CD8-positive, alpha-beta memory T cell (primary cell): ENCODE measurements around the gene SOSTDC1. TPM values are rescaled to one million over a fixed set of nuclear protein-coding genes. Genes with fewer than 3 reads are reported as not detected.
A peak's percentile ranks its signal among the peaks of the same experiment; 100 is the strongest.

Experiments
- CTCF ChIA-PET: fragments of 350-600 bp; sonication (Branson Sonifier 250); formaldehyde crosslinking; loops from one replicate; lab custom pipeline; 2021; ENCODE audit warnings: antibody characterized with exemption; lab: Charles Lee
- POLR2A ChIA-PET: fragments of 350-600 bp; sonication (Branson Sonifier 250); formaldehyde crosslinking; loops from one replicate; lab custom pipeline; 2021; ENCODE audit warnings: antibody characterized with exemption; lab: Charles Lee
- DNase-seq, 5 donors: peaks; one replicate each; pipeline versions ENCODE4 v3.0.0 to v3.0.0-alpha.2; 2020 to 2022; ENCODE audit warnings: mixed read lengths in 1 of 5
- H3K27ac ChIP-seq: one replicate; pipeline ENCODE4 v1.7.0; 2013; ENCODE audit warnings: low read depth, mild to moderate bottlenecking, low read length, moderate library complexity
- H3K27me3 ChIP-seq: 2 replicates; pipeline ENCODE4 v1.7.0; 2013; ENCODE audit warnings: low read length, mild to moderate bottlenecking; ENCODE audit not compliant: insufficient read depth, poor library complexity, severe bottlenecking
- H3K36me3 ChIP-seq: 2 replicates; pipeline ENCODE4 v1.7.0; 2013; ENCODE audit warnings: mild to moderate bottlenecking, low read length, moderate library complexity; ENCODE audit not compliant: insufficient read depth
- H3K4me1 ChIP-seq: 2 replicates; pipeline ENCODE4 v1.7.0; 2013; ENCODE audit warnings: mild to moderate bottlenecking, low read length, moderate library complexity; ENCODE audit not compliant: insufficient read depth
- H3K4me3 ChIP-seq: 2 replicates; pipeline ENCODE4 v1.7.0; 2013; ENCODE audit warnings: mild to moderate bottlenecking, low read length
- H3K9me3 ChIP-seq: 2 replicates; pipeline ENCODE4 v1.7.0; 2013; ENCODE audit warnings: mild to moderate bottlenecking, low read length
- H3K27ac Mint-ChIP-seq, 8 donors: one replicate each; pipeline ENCODE4 v1.8.0; 2020 to 2021; ENCODE audit warnings: mixed read lengths in 8 of 8, mild to moderate bottlenecking in 6 of 8, inconsistent platforms in 3 of 8, moderate library complexity in 3 of 8
- H3K27me3 Mint-ChIP-seq, 2 donors: one replicate each; pipeline ENCODE4 v1.8.0; 2020 to 2021; ENCODE audit warnings: mixed read lengths in 2 of 2, mild to moderate bottlenecking in 1 of 2, moderate library complexity in 1 of 2
- H3K36me3 Mint-ChIP-seq, 3 donors: one replicate each; pipeline ENCODE4 v1.8.0; 2020 to 2021; ENCODE audit warnings: mixed read lengths in 3 of 3, inconsistent platforms in 1 of 3, mild to moderate bottlenecking in 1 of 3
- H3K4me1 Mint-ChIP-seq, 3 donors: one replicate each; pipeline ENCODE4 v1.8.0; 2020 to 2021; ENCODE audit warnings: mixed read lengths in 3 of 3, inconsistent platforms in 1 of 3, mild to moderate bottlenecking in 1 of 3
- H3K4me3 Mint-ChIP-seq, 7 donors: one replicate each; pipeline ENCODE4 v1.8.0; 2020 to 2021; ENCODE audit warnings: mixed read lengths in 7 of 7, mild to moderate bottlenecking in 6 of 7, moderate library complexity in 4 of 7, inconsistent platforms in 2 of 7
- H3K9me3 Mint-ChIP-seq, 5 donors: one replicate each; pipeline ENCODE4 v1.8.0; 2020 to 2022; ENCODE audit warnings: mixed read lengths in 5 of 5, mild to moderate bottlenecking in 3 of 5, moderate library complexity in 2 of 5, inconsistent platforms in 1 of 5
- polyA plus RNA-seq: library from polyadenylated mRNA; unstranded; fragments of 300-500 nt; fragmentation: Illumina TruSeq; gene quantifications from one replicate; pipeline ENCODE4 v1.2.3, GENCODE V29; 2021
- total RNA-seq, 2 experiments: library from RNA; stranded (reverse); gene quantifications; one replicate each; pipeline ENCODE4 v1.2.3, GENCODE V29; 2021

SOSTDC1 gene
- total and polyA plus RNA-seq, 3 experiments from 2014 or later = not detected

DNA sequence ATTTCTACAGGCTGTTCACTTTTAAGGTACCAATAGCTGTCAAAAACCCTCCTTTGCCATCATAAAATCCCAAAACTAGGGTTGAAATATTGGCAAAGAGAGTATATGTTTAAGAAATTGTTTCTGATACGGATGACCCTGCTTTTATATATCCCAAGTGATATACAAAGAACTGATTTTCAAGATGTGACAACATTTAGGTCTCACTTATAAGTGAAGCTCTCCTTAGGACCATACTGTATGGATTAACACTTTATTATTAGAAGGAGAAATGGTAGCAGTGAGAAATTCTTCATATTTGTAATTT is 33.2 kb downstream of the SOSTDC1 start:
- H3K36me3 Mint-ChIP-seq = no peaks in the 10 kb centered on the region
- peaks cover 0 to 5% of the 10 kb centered on the region in 2 donors for H3K27me3 Mint-ChIP-seq

DNA sequence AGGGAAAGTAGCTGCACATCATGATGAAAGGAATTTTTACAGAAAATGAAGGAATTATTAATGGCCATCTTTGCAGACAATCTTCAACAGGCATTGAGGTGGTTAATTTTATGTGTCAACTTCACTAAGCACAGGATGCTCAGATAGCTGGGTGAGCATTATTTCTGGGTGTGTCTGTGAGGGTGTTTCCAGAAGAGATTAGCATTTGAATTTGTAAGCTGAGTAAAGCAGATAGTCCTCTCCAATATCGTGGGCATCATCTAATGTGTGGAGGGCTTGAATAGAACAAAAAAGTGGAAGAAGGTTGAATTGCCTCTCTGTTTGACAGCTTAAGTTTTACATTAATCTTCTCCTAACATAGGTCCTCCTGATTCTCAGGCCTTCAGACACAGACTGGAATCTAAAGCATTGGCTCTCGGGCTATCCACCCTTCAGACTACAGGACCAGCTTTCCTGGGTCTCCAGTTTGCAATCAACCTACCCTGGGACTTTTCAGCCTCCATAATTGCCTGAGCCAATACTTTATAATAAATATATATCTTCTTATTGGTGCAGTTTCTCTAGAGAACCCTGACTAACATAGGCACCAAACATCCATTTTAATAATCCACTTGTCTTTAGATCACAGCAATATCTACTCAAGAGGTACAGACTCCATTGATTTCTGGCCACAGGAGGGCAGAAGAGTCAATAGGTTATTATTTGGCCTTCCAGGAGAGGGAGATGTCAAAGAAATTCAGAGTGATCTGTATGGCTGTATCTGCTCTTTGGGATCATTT is 33.7 kb downstream of the SOSTDC1 start:
- Histone ChIP-seq H3K27ac (no peak overlapping the region), H3K9me3 (no peaks in the 10 kb centered on the region), H3K36me3 (no peaks in the 10 kb centered on the region), H3K27me3 (no peaks in the 10 kb centered on the region), H3K4me3 (no peak overlapping the region), H3K4me1 (no peaks in the 10 kb centered on the region)
- DNase-seq = peak in 3 of 5 donors; percentile 7 to 49 (median 30)
- Mint-ChIP-seq H3K9me3 (no peaks in the 10 kb centered on the region), H3K27ac (no peak overlapping the region), H3K36me3 (no peaks in the 10 kb centered on the region), H3K4me1 (peaks cover 0 to 8% (median 7%) of the 10 kb centered on the region in 3 donors), H3K27me3 (peaks cover 0 to 5% of the 10 kb centered on the region in 2 donors), H3K4me3 (no peak overlapping the region)
- CTCF ChIA-PET = interaction anchor here (0.6 to 7.1 kb wide), 9 partner anchors 10 to 486 kb away, joined by 3 to 62 read pairs (median 4); partner anchors contain the start of gene CRPPA
- POLR2A ChIA-PET = interaction anchor here (2.1 kb wide), 1 partner anchor 11 kb away, joined by 7 read pairs; the partner anchor contains the start of gene CRPPA

More for the DNA sequence above, 33.2 kb downstream of the SOSTDC1 start:
- Histone ChIP-seq H3K36me3 (no peaks in the 10 kb centered on the region), H3K27ac (no peak overlapping the region), H3K4me1 (no peaks in the 10 kb centered on the region), H3K27me3 (no peaks in the 10 kb centered on the region), H3K9me3 (no peaks in the 10 kb centered on the region), H3K4me3 (no peak overlapping the region)
- DNase-seq = no peak
- Mint-ChIP-seq H3K9me3 (no peaks in the 10 kb centered on the region), H3K4me1 (peaks cover 0 to 8% (median 7%) of the 10 kb centered on the region in 3 donors), H3K27ac (no peak overlapping the region), H3K4me3 (no peak overlapping the region)
- ChIA-PET CTCF (interaction anchor here (0.6 to 7.1 kb wide), 7 partner anchors 10 to 133 kb away, joined by 3 to 62 read pairs (median 4); partner anchors contain the start of gene CRPPA), POLR2A (interaction anchor here (2.1 kb wide), 1 partner anchor 12 kb away, joined by 7 read pairs; the partner anchor contains the start of gene CRPPA)

DNA sequence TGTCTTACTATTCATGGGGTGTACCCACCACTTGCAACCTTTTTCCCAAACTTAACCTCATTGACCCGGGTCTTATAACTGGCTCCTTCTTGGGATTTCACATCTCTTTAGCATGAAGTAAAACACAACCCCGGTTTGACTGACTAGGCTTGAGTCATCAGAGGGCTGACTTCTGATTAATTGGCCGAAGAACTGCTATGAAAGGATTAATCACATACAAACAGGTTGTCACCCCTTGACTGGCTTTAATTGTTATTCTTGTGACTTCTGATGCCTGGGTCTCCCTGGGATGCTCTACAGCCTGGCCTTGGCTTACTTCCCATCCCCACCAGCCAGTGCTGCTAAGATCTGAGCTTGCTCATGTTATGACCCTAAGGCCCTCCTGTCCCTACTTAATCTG is 35.4 kb downstream of the SOSTDC1 start:
- H3K27me3 ChIP-seq = no peaks in the 10 kb centered on the region
- POLR2A ChIA-PET = no interaction called here
- no peak overlapping the region for H3K4me3 Mint-ChIP-seq
- peak overlapping the region in 1 of 8 donors; percentile 84 for H3K27ac Mint-ChIP-seq
- H3K4me3 ChIP-seq = no peak overlapping the region
- H3K36me3 ChIP-seq = no peaks in the 10 kb centered on the region
- no peak for DNase-seq
- H3K27me3 Mint-ChIP-seq = peaks cover 0 to 5% of the 10 kb centered on the region in 2 donors
- H3K9me3 ChIP-seq = no peaks in the 10 kb centered on the region
- no peaks in the 10 kb centered on the region for H3K9me3 Mint-ChIP-seq
- H3K36me3 Mint-ChIP-seq = no peaks in the 10 kb centered on the region
- H3K4me1 ChIP-seq = no peaks in the 10 kb centered on the region
- CTCF ChIA-PET = interaction anchor here (0.9 kb wide), 1 partner anchor 135 kb away, joined by 3 read pairs; no protein-coding TSS in a partner anchor
- peaks cover 0 to 8% (median 7%) of the 10 kb centered on the region in 3 donors for H3K4me1 Mint-ChIP-seq
- H3K27ac ChIP-seq = no peak overlapping the region

GRCh38 chr7:16428672-16429071 is 36.9 kb downstream of the SOSTDC1 start:
- Mint-ChIP-seq H3K27ac (no peak overlapping the region), H3K9me3 (no peaks in the 10 kb centered on the region), H3K27me3 (peaks cover 4 to 5% of the 10 kb centered on the region in 2 donors), H3K4me3 (no peak overlapping the region), H3K36me3 (no peaks in the 10 kb centered on the region), H3K4me1 (peaks cover 0 to 4% (median 4%) of the 10 kb centered on the region in 3 donors)
- Histone ChIP-seq H3K36me3 (no peaks in the 10 kb centered on the region), H3K4me1 (no peaks in the 10 kb centered on the region), H3K9me3 (no peaks in the 10 kb centered on the region), H3K27ac (no peak overlapping the region), H3K27me3 (no peaks in the 10 kb centered on the region), H3K4me3 (no peak overlapping the region)
- DNase-seq = no peak
- ChIA-PET CTCF (interaction anchor here (1.7 kb wide), 1 partner anchor 136 kb away, joined by 6 read pairs; no protein-coding TSS in a partner anchor), POLR2A (no interaction called here)

GRCh38 chr7:16428182-16428581 is 37.4 kb downstream of the SOSTDC1 start:
- Mint-ChIP-seq H3K27ac (no peak overlapping the region), H3K4me3 (no peak overlapping the region), H3K36me3 (no peaks in the 10 kb centered on the region), H3K27me3 (peaks cover 4 to 5% of the 10 kb centered on the region in 2 donors), H3K9me3 (no peaks in the 10 kb centered on the region), H3K4me1 (no peaks in the 10 kb centered on the region)
- no peaks in the 10 kb centered on the region for H3K4me1 ChIP-seq
- no peak for DNase-seq
- H3K36me3 ChIP-seq = no peaks in the 10 kb centered on the region
- H3K27ac ChIP-seq = no peak overlapping the region
- no peaks in the 10 kb centered on the region for H3K27me3 ChIP-seq
- no peak overlapping the region for H3K4me3 ChIP-seq
- ChIA-PET POLR2A (no interaction called here), CTCF (interaction anchor here (1.7 kb wide), 1 partner anchor 137 kb away, joined by 6 read pairs; no protein-coding TSS in a partner anchor)
- H3K9me3 ChIP-seq = no peaks in the 10 kb centered on the region

GRCh38 chr7:16423761-16424160 is 41.8 kb downstream of the SOSTDC1 start:
- DNase-seq = no peak
- no peak overlapping the region for H3K4me3 ChIP-seq
- H3K27me3 ChIP-seq = no peaks in the 10 kb centered on the region
- H3K36me3 ChIP-seq = no peaks in the 10 kb centered on the region
- no peaks in the 10 kb centered on the region for H3K9me3 Mint-ChIP-seq
- peaks cover 15% of the 10 kb centered on the region for H3K4me1 ChIP-seq
- ChIA-PET CTCF (interaction anchor here (1.3 to 4.6 kb wide), 2 partner anchors 10 to 141 kb away, joined by 5 to 62 read pairs; no protein-coding TSS in a partner anchor), POLR2A (no interaction called here)
- peaks cover 14 to 23% (median 20%) of the 10 kb centered on the region in 3 donors for H3K4me1 Mint-ChIP-seq
- H3K27me3 Mint-ChIP-seq = peaks cover 5% of the 10 kb centered on the region in 2 donors
- no peaks in the 10 kb centered on the region for H3K9me3 ChIP-seq
- peaks cover 0 to 3% (median 0%) of the 10 kb centered on the region in 3 donors for H3K36me3 Mint-ChIP-seq
- no peak overlapping the region for H3K4me3 Mint-ChIP-seq
- no peak overlapping the region for H3K27ac ChIP-seq
- no peak overlapping the region for H3K27ac Mint-ChIP-seq

- Histone ChIP-seq H3K27me3 (no peaks in the 10 kb centered on the region), H3K27ac (peak overlapping the region; percentile 3), H3K9me3 (no peaks in the 10 kb centered on the region), H3K4me3 (no peak overlapping the region), H3K4me1 (peaks cover 15% of the 10 kb centered on the region), H3K36me3 (no peaks in the 10 kb centered on the region)
- peaks cover 0 to 3% (median 0%) of the 10 kb centered on the region in 3 donors for H3K36me3 Mint-ChIP-seq
- H3K27me3 Mint-ChIP-seq = peaks cover 0 to 5% of the 10 kb centered on the region in 2 donors
- ChIA-PET POLR2A (no interaction called here), CTCF (interaction anchor here (1.3 to 4.6 kb wide), 2 partner anchors 11 to 142 kb away, joined by 5 to 62 read pairs; no protein-coding TSS in a partner anchor)
- H3K9me3 Mint-ChIP-seq = no peaks in the 10 kb centered on the region
- peaks cover 14 to 28% (median 20%) of the 10 kb centered on the region in 3 donors for H3K4me1 Mint-ChIP-seq
- DNase-seq = no peak
- H3K4me3 Mint-ChIP-seq = peak overlapping the region in 2 of 7 donors; percentile 7 to 18
- no peak overlapping the region for H3K27ac Mint-ChIP-seq
Observed at GRCh38 chr7:16422917-16423316, 42.6 kb downstream of the SOSTDC1 start.

DNA sequence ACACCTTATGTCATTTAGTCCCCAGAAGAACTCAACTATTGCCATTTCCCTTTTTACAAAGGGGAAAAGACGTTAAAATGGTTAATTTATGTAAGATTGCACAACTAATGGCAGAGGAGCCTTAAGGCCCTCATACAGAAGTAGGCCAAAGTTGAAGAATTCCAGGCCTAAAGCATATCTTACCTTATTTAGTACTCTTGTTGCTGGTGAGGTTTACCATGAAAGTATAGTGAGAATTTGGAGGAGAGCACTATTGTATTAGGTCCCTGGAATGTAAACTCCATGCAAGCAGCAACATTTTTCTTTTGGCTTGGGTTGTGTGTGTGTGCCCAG is 43.5 kb downstream of the SOSTDC1 start:
- CTCF ChIA-PET = interaction anchor here (1.9 to 4.6 kb wide), 2 partner anchors 12 to 143 kb away, joined by 17 to 62 read pairs; no protein-coding TSS in a partner anchor
- H3K4me3 ChIP-seq = peak overlapping the region; percentile 74
- Mint-ChIP-seq H3K4me3 (peak overlapping the region; percentile 64 to 86 (median 74)), H3K36me3 (peaks cover 0 to 3% (median 0%) of the 10 kb centered on the region in 3 donors), H3K27me3 (peaks cover 0 to 5% of the 10 kb centered on the region in 2 donors), H3K9me3 (no peaks in the 10 kb centered on the region), H3K4me1 (peaks cover 14 to 29% (median 20%) of the 10 kb centered on the region in 3 donors), H3K27ac (peak overlapping the region in 6 of 8 donors; percentile 62 to 79 (median 71))
- peaks cover 15% of the 10 kb centered on the region for H3K4me1 ChIP-seq
- no peak for DNase-seq
- peak overlapping the region; percentile 84 for H3K27ac ChIP-seq
- H3K9me3 ChIP-seq = no peaks in the 10 kb centered on the region
- POLR2A ChIA-PET = no interaction called here
- H3K36me3 ChIP-seq = no peaks in the 10 kb centered on the region
- no peaks in the 10 kb centered on the region for H3K27me3 ChIP-seq
